Upper lobe of left lung (tissue), 4 donors: ENCODE measurements around the gene HACD3.

Source experiments
- EP300 ChIP-seq, 4 donors: sonication (generic); formaldehyde crosslinking; IDR thresholded peaks; one replicate each; pipeline ENCODE4 v1.5.1; 2017; ENCODE audit warnings: antibody characterized with exemption in 4 of 4, control low read depth in 2 of 4
- POLR2AphosphoS5 ChIP-seq, 2 donors: sonication (generic); formaldehyde crosslinking; IDR thresholded peaks; one replicate each; pipeline ENCODE4 v1.5.1; 2017; ENCODE audit warnings: antibody characterized with exemption in 2 of 2

DNA sequence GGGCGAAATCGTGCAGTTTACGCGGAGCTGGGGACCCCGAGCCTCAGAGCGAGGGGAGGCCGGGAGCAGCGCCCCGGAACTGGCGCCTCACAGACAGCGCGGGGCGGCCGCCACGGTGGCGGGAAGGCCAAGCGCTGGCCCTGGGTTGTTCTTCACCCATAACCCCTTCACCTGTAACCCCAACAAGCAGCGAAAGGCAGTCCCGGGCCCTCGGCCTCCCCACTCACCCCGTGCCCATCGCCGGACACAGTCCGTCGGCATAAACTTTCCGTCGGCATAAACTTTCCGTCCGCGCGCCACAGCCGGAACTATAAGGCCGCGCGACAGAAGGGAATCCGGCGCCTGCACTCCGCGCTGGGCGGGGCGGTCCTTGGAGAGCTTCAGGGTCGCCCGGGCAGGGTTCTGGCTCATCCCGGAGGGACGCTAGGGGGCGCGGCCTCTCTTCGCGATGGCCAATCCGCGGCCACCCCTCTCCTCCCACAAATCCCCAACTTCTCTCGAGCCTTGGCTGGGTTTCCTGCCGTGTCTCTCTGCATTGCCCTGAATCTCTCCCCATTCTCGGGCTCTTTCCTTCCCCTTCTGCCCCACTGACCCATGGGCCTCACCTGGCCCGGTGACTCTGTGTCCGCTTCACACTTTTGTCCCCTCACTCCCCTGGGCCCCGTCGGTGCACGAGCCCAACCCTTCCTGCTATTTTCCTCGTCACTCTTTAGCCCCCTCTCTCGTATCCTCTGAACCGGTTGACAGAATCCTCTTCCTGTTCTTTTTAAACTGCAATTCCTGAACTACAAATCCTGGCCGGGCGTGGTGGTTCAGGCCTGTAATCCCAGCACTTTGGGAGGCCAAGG lies 80.8 kb downstream of the HACD3 start, which contains the start of gene INTS14:
- peak in 1 of 4 donors; percentile 81 for TF ChIP-seq EP300 (IDR thresholded peaks at IDR 0.05)
- peak; percentile 91 for TF ChIP-seq POLR2AphosphoS5 (IDR thresholded peaks at IDR 0.05)
